ENCODE results near the gene SCN8A. TPM values are rescaled to one million over a fixed set of nuclear protein-coding genes. Genes with fewer than 3 reads are reported as not detected.
A peak's percentile ranks its signal among the peaks of the same experiment; 100 is the strongest.

SCN8A gene
- polyA plus RNA-seq, 1 experiment, result 9.6 TPM

DNA sequence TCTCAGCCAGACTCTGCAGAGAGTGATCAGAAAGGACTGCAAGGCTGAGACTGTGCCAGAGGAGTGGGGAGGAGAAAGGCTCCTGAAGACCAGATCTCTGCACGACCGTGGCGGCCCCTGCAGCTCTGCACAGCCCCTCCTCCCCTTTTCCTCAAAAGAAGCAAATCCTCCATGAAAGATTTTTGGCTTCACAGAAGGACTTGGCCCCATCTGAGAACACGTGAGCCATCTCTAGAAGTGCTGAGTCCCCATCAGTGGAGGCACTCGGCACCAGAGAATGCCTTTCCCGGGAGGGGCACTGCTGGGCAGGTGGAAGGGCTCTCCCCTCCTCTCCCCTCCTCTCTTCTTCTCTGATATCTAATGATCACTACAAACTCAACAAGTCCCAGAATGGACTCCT is 250.7 kb downstream of the SCN8A start:
- Histone ChIP-seq H3K27ac (ENCODE audit: low read depth, low read length) (no peak overlapping the region), H3K9me3 (ENCODE audit: control insufficient read depth, insufficient read depth, low read length) (no peaks in the 10 kb centered on the region; the same call in 1 of the 2 replicates), H3K4me3 (ENCODE audit: low read depth, low read length) (no peak overlapping the region), H3K27me3 (ENCODE audit: control insufficient read depth, insufficient read depth, low read length) (peaks cover 81% of the 10 kb centered on the region)
- no peak for DNase-seq (ENCODE audit: low read depth, low spot score)
- ChIA-PET POLR2A (no interaction called here), CTCF (no interaction called here)
- TF ChIP-seq, protein P1, sequence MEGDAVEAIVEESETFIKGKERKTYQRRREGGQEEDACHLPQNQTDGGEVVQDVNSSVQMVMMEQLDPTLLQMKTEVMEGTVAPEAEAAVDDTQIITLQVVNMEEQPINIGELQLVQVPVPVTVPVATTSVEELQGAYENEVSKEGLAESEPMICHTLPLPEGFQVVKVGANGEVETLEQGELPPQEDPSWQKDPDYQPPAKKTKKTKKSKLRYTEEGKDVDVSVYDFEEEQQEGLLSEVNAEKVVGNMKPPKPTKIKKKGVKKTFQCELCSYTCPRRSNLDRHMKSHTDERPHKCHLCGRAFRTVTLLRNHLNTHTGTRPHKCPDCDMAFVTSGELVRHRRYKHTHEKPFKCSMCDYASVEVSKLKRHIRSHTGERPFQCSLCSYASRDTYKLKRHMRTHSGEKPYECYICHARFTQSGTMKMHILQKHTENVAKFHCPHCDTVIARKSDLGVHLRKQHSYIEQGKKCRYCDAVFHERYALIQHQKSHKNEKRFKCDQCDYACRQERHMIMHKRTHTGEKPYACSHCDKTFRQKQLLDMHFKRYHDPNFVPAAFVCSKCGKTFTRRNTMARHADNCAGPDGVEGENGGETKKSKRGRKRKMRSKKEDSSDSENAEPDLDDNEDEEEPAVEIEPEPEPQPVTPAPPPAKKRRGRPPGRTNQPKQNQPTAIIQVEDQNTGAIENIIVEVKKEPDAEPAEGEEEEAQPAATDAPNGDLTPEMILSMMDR (IDR thresholded peaks at IDR 0.05; ENCODE audit: low read depth, low read length), result no peak

DNA sequence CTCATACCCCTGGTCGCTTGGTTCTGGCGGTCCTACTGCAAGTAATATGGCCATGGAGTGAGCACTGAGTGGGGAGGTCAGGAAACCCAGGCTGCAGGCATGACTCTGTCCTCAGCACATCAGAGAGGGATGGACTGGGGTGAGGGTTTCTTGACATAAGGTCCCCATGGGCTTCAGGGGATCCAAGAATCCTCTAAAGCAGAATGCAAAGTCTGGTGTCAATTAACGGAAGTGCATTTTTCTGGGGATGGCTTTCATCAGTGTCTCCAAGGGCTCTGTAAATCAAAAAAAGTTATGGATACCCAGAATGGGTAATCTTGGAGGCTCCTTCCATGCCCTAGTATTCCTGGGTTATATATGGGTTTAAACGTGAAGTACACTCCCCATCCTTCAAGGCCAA is 253.8 kb downstream of the SCN8A start:
- ChIA-PET POLR2A (no interaction called here), CTCF (no interaction called here)
- DNase-seq (ENCODE audit: low read depth, low spot score), result no peak
- Histone ChIP-seq H3K27ac (ENCODE audit: low read depth, low read length) (no peak overlapping the region), H3K27me3 (ENCODE audit: control insufficient read depth, insufficient read depth, low read length) (peaks cover 67% of the 10 kb centered on the region), H3K4me3 (ENCODE audit: low read depth, low read length) (no peak overlapping the region), H3K9me3 (ENCODE audit: control insufficient read depth, insufficient read depth, low read length) (peaks cover 3% of the 10 kb centered on the region; the same call in 1 of the 2 replicates)
- TF ChIP-seq, protein P1 (IDR thresholded peaks at IDR 0.05; ENCODE audit: low read depth, low read length), result no peak

DNA sequence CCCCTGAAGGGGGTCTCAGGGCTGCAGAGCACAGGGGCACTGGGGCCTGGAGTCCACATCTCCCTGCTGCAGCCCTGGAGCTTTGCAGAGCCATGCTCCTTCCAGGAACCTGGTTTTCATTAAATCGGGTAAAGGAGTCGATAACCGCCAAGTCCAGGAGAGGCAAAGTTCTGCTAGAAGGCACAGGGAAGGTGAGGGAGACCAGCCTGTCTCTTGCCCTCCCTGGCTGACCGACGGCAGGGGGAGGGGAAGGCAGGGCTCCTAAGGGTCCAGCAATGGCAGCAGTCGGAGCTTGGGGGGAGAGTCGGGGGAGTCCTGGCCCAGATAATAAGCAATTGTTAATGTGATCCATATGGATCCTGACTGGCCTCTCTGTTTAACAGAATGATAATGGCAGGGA is 254.4 kb downstream of the SCN8A start:
- H3K27me3 ChIP-seq (ENCODE audit: control insufficient read depth, insufficient read depth, low read length), result peaks cover 65% of the 10 kb centered on the region
- ChIA-PET POLR2A (no interaction called here), CTCF (no interaction called here)
- H3K9me3 ChIP-seq (ENCODE audit: control insufficient read depth, insufficient read depth, low read length), result peaks cover 3% of the 10 kb centered on the region; the same call in 1 of the 2 replicates
- H3K4me3 ChIP-seq (ENCODE audit: low read depth, low read length), result no peak overlapping the region
- H3K27ac ChIP-seq (ENCODE audit: low read depth, low read length), result no peak overlapping the region
- DNase-seq (ENCODE audit: low read depth, low spot score), result no peak
- TF ChIP-seq, protein P1 (IDR thresholded peaks at IDR 0.05; ENCODE audit: low read depth, low read length), result no peak

DNA sequence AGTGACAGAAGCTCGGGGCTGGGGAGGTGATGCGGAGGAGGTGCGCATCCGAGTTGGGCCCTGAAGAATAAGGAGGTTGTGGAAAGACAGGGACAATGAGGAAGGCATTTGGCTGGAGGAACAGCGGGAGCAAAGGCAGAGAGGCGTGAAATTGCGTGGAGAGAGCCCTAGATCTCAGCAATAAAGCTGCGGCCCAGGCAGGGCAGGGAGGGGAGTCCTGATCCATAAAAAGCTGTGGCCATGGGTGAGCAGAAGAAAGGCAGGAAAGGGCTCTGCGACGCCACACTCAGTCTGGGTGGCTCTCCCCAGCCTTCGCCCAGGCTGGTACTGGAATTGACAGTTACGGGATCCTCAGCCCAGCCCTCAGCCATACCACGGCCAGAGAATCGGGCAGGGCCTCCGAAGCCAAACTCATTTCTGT is 255.2 kb downstream of the SCN8A start:
- Histone ChIP-seq H3K9me3 (ENCODE audit: control insufficient read depth, insufficient read depth, low read length) (peaks cover 3% of the 10 kb centered on the region; the same call in 1 of the 2 replicates), H3K4me3 (ENCODE audit: low read depth, low read length) (no peak overlapping the region), H3K27me3 (ENCODE audit: control insufficient read depth, insufficient read depth, low read length) (peaks cover 59% of the 10 kb centered on the region), H3K27ac (ENCODE audit: low read depth, low read length) (no peak overlapping the region)
- TF ChIP-seq, protein P1 (IDR thresholded peaks at IDR 0.05; ENCODE audit: low read depth, low read length), result no peak
- DNase-seq (ENCODE audit: low read depth, low spot score), result no peak
- ChIA-PET CTCF (interaction anchor here (0.7 kb wide), 1 partner anchor 30 kb away, joined by 3 read pairs; no protein-coding TSS in a partner anchor), POLR2A (interaction anchor here (0.7 kb wide), 1 partner anchor 28 kb away, joined by 7 read pairs; no protein-coding TSS in a partner anchor)

DNA sequence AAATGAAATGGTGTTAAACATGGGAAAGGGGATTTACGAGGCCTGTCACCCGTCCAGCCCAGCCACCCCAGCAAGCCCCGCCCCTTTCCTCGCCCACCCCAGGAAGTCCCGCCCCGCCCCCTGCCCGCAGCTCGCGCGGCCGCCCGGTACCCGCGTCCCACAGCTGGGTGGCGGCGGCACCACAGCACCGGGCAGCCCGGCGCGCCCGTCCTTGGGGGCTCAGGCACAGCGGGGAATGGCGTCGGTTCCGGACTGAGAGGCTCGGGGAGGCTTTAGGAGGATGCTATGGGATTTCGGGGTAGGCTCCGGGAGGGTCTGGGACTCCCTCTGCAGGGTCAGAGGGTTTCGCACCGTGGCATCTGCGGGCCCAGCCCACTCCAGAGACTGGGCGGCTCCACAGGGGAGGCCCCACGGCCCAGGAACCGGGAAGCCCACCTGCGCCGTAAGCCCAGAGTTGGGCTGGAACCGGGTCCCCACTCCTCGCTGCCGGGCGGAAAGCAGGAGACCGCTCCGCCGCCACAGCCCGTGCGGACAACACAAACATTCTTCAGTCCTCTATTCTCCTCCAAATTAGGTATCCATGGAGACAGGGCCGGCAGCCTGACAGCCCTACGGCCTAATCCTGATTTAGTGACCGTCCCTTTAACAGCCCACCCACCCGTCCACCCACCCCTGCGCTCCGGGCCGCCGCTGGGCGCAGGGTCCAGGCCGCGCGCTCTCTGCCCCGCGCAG is 256.0 kb downstream of the SCN8A start:
- H3K27me3 ChIP-seq (ENCODE audit: control insufficient read depth, insufficient read depth, low read length), result peaks cover 54% of the 10 kb centered on the region
- POLR2A ChIA-PET, result no interaction called here
- H3K4me3 ChIP-seq (ENCODE audit: low read depth, low read length), result peak overlapping the region; percentile 61
- peak overlapping the region; percentile 21 for H3K27ac ChIP-seq (ENCODE audit: low read depth, low read length)
- peaks cover 3% of the 10 kb centered on the region; the same call in 1 of the 2 replicates for H3K9me3 ChIP-seq (ENCODE audit: control insufficient read depth, insufficient read depth, low read length)
- CTCF ChIA-PET, result interaction anchor here (0.7 kb wide), 1 partner anchor 29 kb away, joined by 3 read pairs; no protein-coding TSS in a partner anchor
- TF ChIP-seq, protein P1 (IDR thresholded peaks at IDR 0.05; ENCODE audit: low read depth, low read length), result no peak
- no peak for DNase-seq (ENCODE audit: low read depth, low spot score)
